Hindlimb muscle (tissue), 1 donor: Measurements from ENCODE around the gene LRP2BP. TPM values are rescaled to one million over a fixed set of nuclear protein-coding genes. Genes with fewer than 3 reads are reported as not detected.
"Not testable (repeated sequence)": the region's sequence is repeated elsewhere in the genome, so short reads cannot be mapped to it uniquely, and the experiment has no call there.

ENCODE experiments used
- DNase-seq: peaks from one replicate; pipeline ENCODE4 v3.0.0-alpha.2; 2013
- polyA plus RNA-seq: library from polyadenylated mRNA; unstranded; fragments of 120-200 nt; gene quantifications from one replicate; pipeline ENCODE4 v1.2.1, GENCODE V29; 2013; ENCODE audit not compliant: insufficient read length

The LRP2BP gene
- polyA plus RNA-seq, 1 donor: 4.7 TPM

DNA sequence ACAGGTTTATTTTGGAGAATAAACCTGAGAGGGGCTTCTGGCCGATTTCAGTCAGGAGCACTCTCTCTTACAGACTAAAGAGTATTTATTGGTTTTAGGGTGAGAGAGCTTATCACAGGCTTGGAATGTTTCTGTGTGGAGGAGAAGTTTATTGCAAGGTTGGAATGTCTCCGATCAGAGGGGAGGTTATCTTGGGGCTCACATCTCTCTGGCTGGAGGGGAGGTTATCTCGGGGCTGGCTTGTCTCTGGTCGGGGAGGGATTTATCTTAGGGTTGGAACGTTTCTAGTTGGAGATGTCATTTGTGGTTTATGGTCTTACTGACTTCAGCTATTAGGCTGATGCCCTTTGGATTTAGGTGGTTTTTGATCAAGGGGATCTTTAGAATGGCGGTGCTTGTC is 71.4 kb downstream of the LRP2BP start:
- not testable (repeated sequence) for DNase-seq

DNA sequence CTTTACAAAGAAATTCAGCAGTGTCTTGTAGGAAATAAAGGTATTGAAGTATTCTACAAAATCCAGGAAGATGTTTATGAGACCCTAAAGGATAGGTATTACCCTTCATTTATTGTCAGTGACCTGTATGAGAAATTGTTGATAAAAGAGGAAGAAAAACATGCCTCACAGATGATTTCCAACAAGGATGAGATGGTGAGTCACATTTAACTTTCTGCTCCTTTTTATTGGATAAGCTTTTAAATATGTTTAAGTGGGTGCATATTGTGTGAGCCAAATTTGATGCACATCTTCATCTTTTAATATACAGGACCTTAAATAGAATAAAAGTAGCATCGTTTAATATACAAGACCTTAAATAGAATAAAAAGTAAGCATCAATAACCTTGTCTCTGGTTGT is 72.1 kb downstream of the LRP2BP start:
- no peak for DNase-seq

DNA sequence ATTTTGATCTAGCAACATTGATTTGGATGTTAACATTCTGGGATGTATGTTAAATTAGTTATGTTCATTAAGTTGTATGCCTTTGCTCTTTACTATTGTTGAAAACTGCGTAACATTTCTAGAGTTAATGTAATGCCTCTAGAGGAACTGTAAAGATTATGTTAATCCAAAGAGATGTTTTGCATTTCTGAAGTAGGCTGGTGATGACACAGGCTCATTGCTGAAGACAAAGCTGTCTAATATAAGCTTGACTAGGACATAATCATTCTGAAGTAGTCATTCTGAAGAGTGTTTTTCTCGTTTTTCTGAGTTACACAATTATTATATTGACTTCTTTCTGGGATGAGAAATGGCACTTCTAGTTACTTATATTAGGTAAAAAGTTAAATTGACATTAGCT is 72.9 kb downstream of the LRP2BP start:
- no peak for DNase-seq

DNA sequence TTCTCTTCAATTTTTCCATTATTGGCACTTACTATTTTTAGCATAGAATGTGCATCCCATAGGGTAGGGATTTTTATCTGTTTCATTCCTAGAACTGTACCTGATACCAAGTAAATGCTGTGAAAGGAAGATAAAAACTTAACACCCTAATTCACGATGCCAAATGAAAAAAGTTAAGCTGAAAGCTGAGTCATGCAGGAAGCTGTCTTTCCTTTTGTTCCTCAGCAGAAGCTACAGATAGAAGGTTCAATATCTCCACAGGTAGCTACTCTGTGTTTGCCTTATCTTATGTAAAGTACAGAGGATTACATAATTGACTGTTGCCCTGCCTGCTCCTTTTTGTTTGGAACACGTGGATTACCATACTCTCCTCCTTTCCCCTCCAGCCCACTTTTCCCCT is 77.0 kb downstream of the LRP2BP start:
- DNase-seq: no peak

DNA sequence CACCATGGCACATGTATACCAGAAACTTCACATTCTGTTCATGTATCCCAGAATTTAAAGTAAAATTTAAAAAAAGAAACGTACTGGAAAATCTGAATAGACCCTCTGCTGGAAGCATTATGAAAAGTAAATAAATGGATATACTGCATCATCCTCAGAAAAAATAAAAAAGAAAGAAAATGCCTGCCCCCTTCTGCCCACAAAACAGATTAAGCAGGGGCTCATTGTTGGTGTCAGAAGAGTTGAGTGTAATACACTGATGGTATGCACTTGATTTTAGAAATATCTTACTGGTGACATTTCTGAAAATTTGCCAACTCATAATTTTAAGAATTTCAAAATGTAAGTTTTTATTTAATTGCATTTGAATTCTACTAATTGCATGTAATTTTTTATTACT is 77.8 kb downstream of the LRP2BP start:
- no peak for DNase-seq

DNA sequence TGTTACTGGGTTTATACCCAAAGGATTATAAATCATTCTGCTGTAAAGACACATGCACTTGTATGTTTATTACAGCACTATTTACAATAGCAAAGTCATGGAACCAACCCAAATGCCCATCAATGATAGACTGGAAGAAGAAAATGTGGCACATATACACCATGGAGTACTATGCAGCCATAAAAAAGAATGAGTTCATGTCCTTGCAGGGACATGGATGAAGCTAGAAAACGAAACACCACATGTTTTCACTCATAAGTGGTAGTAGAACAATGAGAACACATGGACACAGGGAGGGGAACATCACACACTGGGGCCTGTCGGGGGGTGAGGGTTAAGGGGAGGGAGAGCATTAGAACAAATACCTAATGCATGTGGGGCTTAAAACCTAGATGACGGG is 78.3 kb downstream of the LRP2BP start:
- DNase-seq: not testable (repeated sequence)

Other genes with a start within 250 kb of the LRP2BP start
- gene CFAP97, start 191.9 kb downstream of the LRP2BP start, polyA plus RNA-seq: 28.3 TPM
- gene SNX25, start 186.3 kb downstream of the LRP2BP start, polyA plus RNA-seq: 7.7 TPM
- 16.0 TPM for gene ANKRD37, start 917 bp upstream of the LRP2BP start, polyA plus RNA-seq
- gene UFSP2, start 30.0 kb upstream of the LRP2BP start, polyA plus RNA-seq: 48.8 TPM
- gene CCDC110, start 75.8 kb upstream of the LRP2BP start, polyA plus RNA-seq: 1.6 TPM
- 410 TPM for gene PDLIM3, start 139.6 kb upstream of the LRP2BP start, polyA plus RNA-seq